ENCODE results near the gene LRRTM4. TPM values are rescaled to one million over a fixed set of nuclear protein-coding genes. Genes with fewer than 3 reads are reported as not detected.

The LRRTM4 gene
- total RNA-seq, 1 experiment from 2014 or later, result 12.0 TPM

GRCh38 chr2:77161009-77161408 lies 361.2 kb downstream of the LRRTM4 start:
- H2BK120ac ChIP-seq (ENCODE audit: low read depth, low read length, poor library complexity, severe bottlenecking), result no peak overlapping the region
- WGBS (ENCODE audit: extremely low coverage, insufficient read length, low lambda C conversion rate), result no CpG with 5 or more reads among the region's 5 CpGs
- no peaks in the 10 kb centered on the region for H3K79me2 ChIP-seq (ENCODE audit: insufficient read depth, low read length)
- H3K9me3 Mint-ChIP-seq, result peaks cover 41 to 44% of the 10 kb centered on the region in 2 experiments
- no peaks in the 10 kb centered on the region for H4K20me1 ChIP-seq (ENCODE audit: control insufficient read depth, insufficient read depth, insufficient read length)
- H4K5ac ChIP-seq (ENCODE audit: insufficient read length, low read depth, low read length), result no peak overlapping the region
- H3K23ac ChIP-seq (ENCODE audit: insufficient read length, low read depth, low read length), result no peak overlapping the region
- no peak for TF ChIP-seq CTCF (conservative IDR thresholded peaks at IDR 0.05)
- H4K91ac ChIP-seq (ENCODE audit: insufficient read length, low read depth, low read length), result no peak overlapping the region
- H3K27ac ChIP-seq (ENCODE audit: insufficient read length, low read depth, low read length), result no peak overlapping the region
- H3K4me3 Mint-ChIP-seq, result no peak overlapping the region
- no peak overlapping the region for H2BK20ac ChIP-seq (ENCODE audit: low read depth, low read length, poor library complexity, severe bottlenecking)
- H4K8ac ChIP-seq (replicated peaks; ENCODE audit: insufficient read length, low read depth, low read length), result no peak overlapping the region
- no peak overlapping the region for H2AFZ ChIP-seq (ENCODE audit: low read length)
- no peaks in the 10 kb centered on the region for H3K4me1 ChIP-seq (ENCODE audit: insufficient read depth, low read length)
- H2BK15ac ChIP-seq (ENCODE audit: low read depth, low read length), result no peak overlapping the region
- no peak overlapping the region for H3K27ac Mint-ChIP-seq
- H3K18ac ChIP-seq (ENCODE audit: insufficient read length, low read depth, low read length), result no peak overlapping the region
- no peaks in the 10 kb centered on the region for H3K4me1 Mint-ChIP-seq
- H3K27me3 ChIP-seq (ENCODE audit: insufficient read depth, low read length), result no peaks in the 10 kb centered on the region
- no peak overlapping the region for H2BK12ac ChIP-seq (ENCODE audit: insufficient read length, low read depth, low read length)
- no peak overlapping the region for H3K4me2 ChIP-seq (ENCODE audit: insufficient read depth, insufficient read length, low read length)
- peaks cover 15% of the 10 kb centered on the region for H3K9me3 ChIP-seq (ENCODE audit: control insufficient read depth, low read depth, low read length)
- no peak for DNase-seq
- no peak overlapping the region for H3K56ac ChIP-seq (ENCODE audit: insufficient read length, low read depth, low read length)
- H2BK5ac ChIP-seq (ENCODE audit: insufficient read length, low read length), result no peak overlapping the region
- H3K36me3 Mint-ChIP-seq (ENCODE audit: insufficient read depth in 1 of 3, low read depth in 3 of 3), result peaks cover 33 to 54% (median 34%) of the 10 kb centered on the region in 3 experiments
- H3K14ac ChIP-seq (ENCODE audit: insufficient read depth, low read length), result no peak overlapping the region
- H3K23me2 ChIP-seq (ENCODE audit: insufficient read length, low read depth, low read length, poor library complexity, severe bottlenecking), result no peaks in the 10 kb centered on the region
- no peak overlapping the region for H3T11ph ChIP-seq (ENCODE audit: low read length)
- H3K27me3 Mint-ChIP-seq (ENCODE audit: low read depth), result peaks cover 1% of the 10 kb centered on the region; the same call in 1 of the 2 replicates
- no peak overlapping the region for H3K9ac ChIP-seq (ENCODE audit: extremely low read depth, insufficient read length, low read length)
- H3K79me1 ChIP-seq (ENCODE audit: insufficient read depth, low read depth, low read length, poor library complexity, severe bottlenecking), result no peaks in the 10 kb centered on the region
- H3K4ac ChIP-seq (ENCODE audit: low read depth, low read length), result no peak overlapping the region
- H2AK5ac ChIP-seq (ENCODE audit: insufficient read length, low read length), result no peak overlapping the region
